Stomach (tissue), 9 donors: ENCODE results near the gene AKAP17A. TPM values are rescaled to one million over a fixed set of nuclear protein-coding genes. Genes with fewer than 3 reads are reported as not detected.

Experiments
- DNase-seq, 2 donors: peaks; one replicate each; pipeline versions ENCODE4 v3.0.0 to v3.0.0-alpha.2; 2013 to 2019
- H3K27ac ChIP-seq, 5 donors: fragments of 200-600 bp in 4 of 5; sonication (generic) in 4 of 5; one replicate each; pipeline ENCODE4 v1.5.1; 2013 to 2019; ENCODE audit warnings: mild to moderate bottlenecking in 1 of 5, moderate library complexity in 1 of 5
- H3K27me3 ChIP-seq, 3 donors: fragments of 200-600 bp; sonication (generic); one replicate each; pipeline ENCODE4 v1.5.1; 2017 to 2019; ENCODE audit warnings: mixed run types in 1 of 3
- H3K36me3 ChIP-seq, 4 donors: fragments of 200-600 bp; sonication (generic); 1 replicate in 3 of 4; 2 replicates in 1 of 4; pipeline ENCODE4 v1.5.1; 2016 to 2019
- H3K4me1 ChIP-seq, 4 donors: fragments of 200-600 bp; sonication (generic); one replicate each; pipeline ENCODE4 v1.5.1; 2016 to 2019
- H3K4me3 ChIP-seq, 4 donors: fragments of 200-600 bp; sonication (generic) in 3 of 4; one replicate each; pipeline ENCODE4 v1.5.1; 2016 to 2019; ENCODE audit warnings: mild to moderate bottlenecking in 1 of 4
- H3K9me3 ChIP-seq, 4 donors: fragments of 200-600 bp; sonication (generic); one replicate each; pipeline ENCODE4 v1.5.1; 2016 to 2019
- CTCF ChIP-seq, 7 experiments: fragments of 450-650 bp in 4 of 7; fragments of 200-600 bp in 3 of 7; sonication (generic) in 3 of 7; IDR thresholded peaks; one replicate each; pipeline ENCODE4 v1.5.1; 2016 to 2019; ENCODE audit warnings: antibody characterized with exemption in 7 of 7, control low read depth in 2 of 7, mild to moderate bottlenecking in 1 of 7
- EP300 ChIP-seq: sonication (generic); formaldehyde crosslinking; IDR thresholded peaks from one replicate; pipeline ENCODE4 v1.6.1; 2017; ENCODE audit warnings: antibody characterized with exemption
- POLR2A ChIP-seq, 4 donors: fragments of 450-650 bp; IDR thresholded peaks; one replicate each; pipeline ENCODE4 v1.6.1; 2016; ENCODE audit warnings: antibody characterized with exemption in 4 of 4, control low read depth in 2 of 4, mild to moderate bottlenecking in 1 of 4, moderate library complexity in 1 of 4
- POLR2AphosphoS5 ChIP-seq, 3 donors: sonication (generic); formaldehyde crosslinking; IDR thresholded peaks; one replicate each; pipeline ENCODE4 v1.6.1; 2016; ENCODE audit warnings: antibody characterized with exemption in 3 of 3
- WGBS, 5 donors: extraction: QIAGEN DNeasy Blood & Tissue Kit in 3 of 5; methylation state at CpG; one replicate each; pipeline versions ENCODE4 v1.1.5 to v1.1.7; 2013 to 2018; 5-methylcytosine and 5-hydroxymethylcytosine counted together
- intact Hi-C: fragments of 100-400 bp; cut with DNase I; formaldehyde crosslinking; loops from one replicate; pipeline ENCODE4 v1.15.1; 2023; ENCODE audit warnings: low total_unique reads
- polyA plus RNA-seq, 3 donors: library from polyadenylated mRNA; stranded (reverse); fragments of 200-250 nt; gene quantifications; one replicate each; pipeline ENCODE4 v1.2.3, GENCODE V29; 2013
- total RNA-seq, 5 donors: library from RNA; depleted of rRNA; stranded (reverse); fragments of >200 nt; gene quantifications; one replicate each; pipeline versions ENCODE4 v1.1.0 to v1.2.3, GENCODE V29; 2014 to 2016
- donor health status: healthy with polysubstance abuse.
- donor health status: Bipolar disorder and iron deficiency.
- donor health status: healthy.

AKAP17A gene
- total and polyA plus RNA-seq, 8 donors = 13.3 to 141 (median 41.8) TPM

DNA sequence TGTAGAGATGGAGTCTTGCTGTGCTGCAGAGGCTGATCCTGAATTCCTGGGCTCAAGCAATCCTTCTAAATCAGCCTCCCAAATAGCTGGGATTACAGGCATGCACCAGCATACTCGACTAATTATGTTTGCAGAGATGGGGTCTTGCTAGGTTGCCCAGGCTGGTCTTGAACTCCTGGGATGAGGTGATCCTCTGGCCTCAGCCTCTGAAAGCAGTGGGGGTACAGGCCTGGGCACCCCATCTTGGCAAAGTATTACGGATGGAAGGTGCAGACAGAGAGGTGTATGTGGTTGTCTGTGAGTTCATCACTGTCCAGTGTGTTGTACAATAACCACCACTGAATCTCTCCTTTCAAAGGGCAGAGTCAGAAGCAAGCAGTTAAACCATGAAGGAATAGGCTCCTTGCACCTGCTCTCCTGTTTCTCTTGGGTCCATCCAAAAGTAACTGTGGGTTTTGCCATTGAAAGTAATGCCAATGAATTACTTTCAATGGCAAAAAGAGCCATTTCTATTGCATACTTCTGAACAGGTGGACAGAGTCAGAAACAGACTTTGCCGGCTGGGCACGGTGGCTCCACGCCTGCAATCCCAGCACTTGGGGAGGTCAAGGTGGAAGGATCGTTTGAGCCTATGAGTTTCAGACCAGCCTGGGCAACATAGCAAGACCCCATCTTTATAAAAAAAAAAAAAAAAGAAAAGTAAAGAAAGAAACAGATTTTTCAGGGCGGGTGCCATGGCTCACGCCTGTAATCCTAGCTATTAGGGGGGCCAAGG, 7.0 kb upstream of the AKAP17A start:
- intact Hi-C loops = no loop called here

GRCh38 chrX:1587161-1587560, 4.2 kb upstream of the AKAP17A start:
- 26 to 52% (median 33%) methylated on average over 5 of the region's 5 CpGs for WGBS, 5 donors
- Histone ChIP-seq H3K9me3 (no peaks in the 10 kb centered on the region), H3K36me3 (no peaks in the 10 kb centered on the region), H3K27ac (no peak overlapping the region), H3K27me3 (no peaks in the 10 kb centered on the region), H3K4me1 (peaks cover under 1 to 8% (median 4%) of the 10 kb centered on the region in 4 donors), H3K4me3 (no peak overlapping the region)
- peak in 1 of 2 donors; percentile 16 for DNase-seq
- intact Hi-C loops = no loop called here
- TF ChIP-seq POLR2AphosphoS5 (IDR thresholded peaks at IDR 0.05) (no peak), EP300 (no peak), POLR2A (IDR thresholded peaks at IDR 0.05) (no peak), CTCF (IDR thresholded peaks at IDR 0.05) (no peak)

More for the DNA sequence above, 7.0 kb upstream of the AKAP17A start:
- H3K4me3 ChIP-seq = no peak overlapping the region
- 88 to 92% (median 89%) methylated on average over 8 of the region's 8 CpGs for WGBS, 5 donors
- H3K27ac ChIP-seq = no peak overlapping the region
- H3K9me3 ChIP-seq = no peaks in the 10 kb centered on the region
- H3K27me3 ChIP-seq = no peaks in the 10 kb centered on the region
- no peaks in the 10 kb centered on the region for H3K4me1 ChIP-seq
- TF ChIP-seq CTCF (IDR thresholded peaks at IDR 0.05) = no peak
- TF ChIP-seq EP300 = no peak
- TF ChIP-seq POLR2A (IDR thresholded peaks at IDR 0.05) = no peak
- no peak for TF ChIP-seq POLR2AphosphoS5 (IDR thresholded peaks at IDR 0.05)
- peak in 1 of 2 donors; percentile 15 for DNase-seq
- H3K36me3 ChIP-seq = no peaks in the 10 kb centered on the region

GRCh38 chrX:1589356-1590130, 1.9 kb upstream of the AKAP17A start:
- Histone ChIP-seq H3K4me1 (peaks cover 21 to 32% (median 27%) of the 10 kb centered on the region in 4 donors), H3K9me3 (no peaks in the 10 kb centered on the region), H3K4me3 (no peak overlapping the region), H3K27ac (no peak overlapping the region), H3K36me3 (peaks cover 12 to 13% (median 12%) of the 10 kb centered on the region in 4 donors), H3K27me3 (no peaks in the 10 kb centered on the region)
- TF ChIP-seq POLR2AphosphoS5 (IDR thresholded peaks at IDR 0.05) (no peak), CTCF (IDR thresholded peaks at IDR 0.05) (no peak), EP300 (no peak), POLR2A (IDR thresholded peaks at IDR 0.05) (no peak)
- 86 to 88% (median 86%) methylated on average over 11 to 12 of the region's 12 CpGs for WGBS, 5 donors
- intact Hi-C loops = loop anchor here (5.0 kb wide), 1 partner anchor 132 kb away; no protein-coding TSS in a partner anchor
- DNase-seq = no peak

- peak; percentile 25 to 43 for DNase-seq
- peaks cover 31 to 37% (median 34%) of the 10 kb centered on the region in 4 donors for H3K36me3 ChIP-seq
- H3K27me3 ChIP-seq = no peaks in the 10 kb centered on the region
- peak overlapping the region; percentile 84 to 97 (median 92) for H3K27ac ChIP-seq
- H3K4me1 ChIP-seq = peaks cover 21 to 46% (median 32%) of the 10 kb centered on the region in 4 donors
- intact Hi-C loops = loop anchor here (5.0 kb wide), 1 partner anchor 135 kb away; no protein-coding TSS in a partner anchor
- peak overlapping the region; percentile 93 to 99 (median 98) for H3K4me3 ChIP-seq
- no peaks in the 10 kb centered on the region for H3K9me3 ChIP-seq
- WGBS, 5 donors = 0 to 3% (median 1%) methylated on average over 28 to 35 of the region's 35 CpGs
- no peak for TF ChIP-seq POLR2A (IDR thresholded peaks at IDR 0.05)
- no peak for TF ChIP-seq EP300
- no peak for TF ChIP-seq CTCF (IDR thresholded peaks at IDR 0.05)
- TF ChIP-seq POLR2AphosphoS5 (IDR thresholded peaks at IDR 0.05) = no peak
Measured at GRCh38 chrX:1591863-1592469, 562 bp downstream of the AKAP17A start.
